PC-9 (cell line): ENCODE results near the gene CCDC69. TPM values are rescaled to one million over a fixed set of nuclear protein-coding genes. Genes with fewer than 3 reads are reported as not detected.

Source experiments
- BruUV-seq: library from RNA; stranded (reverse); fragments of 400-500 nt; replicated peaks from 2 replicates; lab custom pipeline; 2021; lab: Mats Ljungman, UMichigan
- CTCF ChIA-PET: fragments of 300-600 bp; sonication (Branson Sonifier 250); formaldehyde crosslinking; loops from one replicate; lab custom pipeline; 2022; ENCODE audit warnings: antibody characterized with exemption; lab: Charles Lee
- POLR2A ChIA-PET: fragments of 300-600 bp; sonication (Branson Sonifier 250); formaldehyde crosslinking; loops from one replicate; lab custom pipeline; 2022; ENCODE audit warnings: antibody characterized with exemption; ENCODE audit not compliant: unreplicated experiment; lab: Charles Lee
- DNase-seq, 2 experiments: peaks; one replicate each; pipeline versions ENCODE4 v3.0.0 to v3.0.0-alpha.2; 2015 to 2022; ENCODE audit warnings: mixed read lengths in 1 of 2
- H2AFZ ChIP-seq: fragments of 200-600 bp; sonication (generic); 2 replicates; pipeline ENCODE4 v1.8.1; 2017; ENCODE audit warnings: antibody characterized with exemption
- H3F3A ChIP-seq: fragments of 200-600 bp; sonication (generic); 2 replicates; pipeline ENCODE4 v1.8.1; 2017; ENCODE audit warnings: antibody characterized with exemption, mild to moderate bottlenecking, low read depth; ENCODE audit not compliant: insufficient read depth
- H3K27ac ChIP-seq: fragments of 200-600 bp; sonication (generic); 2 replicates; pipeline ENCODE4 v1.6.1; 2016; ENCODE audit warnings: mixed run types
- H3K27me3 ChIP-seq: fragments of 200-600 bp; sonication (generic); 2 replicates; pipeline ENCODE4 v1.6.1; 2016; ENCODE audit warnings: low read depth, mixed run types; ENCODE audit not compliant: insufficient read depth
- H3K36me3 ChIP-seq: fragments of 200-600 bp; sonication (generic); 2 replicates; pipeline ENCODE4 v1.6.1; 2016; ENCODE audit warnings: low read depth, mixed run types
- H3K4me1 ChIP-seq: fragments of 200-600 bp; sonication (generic); replicated peaks from 2 replicates; pipeline ENCODE4 v1.6.1; 2016; ENCODE audit warnings: mixed run types; ENCODE audit not compliant: insufficient read depth
- H3K4me2 ChIP-seq: fragments of 200-600 bp; sonication (generic); 2 replicates; pipeline ENCODE4 v1.6.1; 2017; ENCODE audit warnings: mixed run types
- H3K4me3 ChIP-seq: fragments of 200-600 bp; sonication (generic); 2 replicates; pipeline ENCODE4 v1.6.1; 2016; ENCODE audit warnings: mixed run types
- H3K79me2 ChIP-seq: fragments of 200-600 bp; sonication (generic); 2 replicates; pipeline ENCODE4 v1.6.1; 2017; ENCODE audit warnings: low read depth, mixed run types
- H3K9me2 ChIP-seq: fragments of 200-600 bp; sonication (generic); 2 replicates; pipeline ENCODE4 v1.8.1; 2017; ENCODE audit warnings: mild to moderate bottlenecking; ENCODE audit not compliant: insufficient read depth
- H3K9me3 ChIP-seq: fragments of 200-600 bp; sonication (generic); 2 replicates; pipeline ENCODE4 v1.8.1; 2016; ENCODE audit warnings: low read depth; ENCODE audit not compliant: insufficient read depth
- H4K20me1 ChIP-seq: fragments of 200-600 bp; sonication (generic); 2 replicates; pipeline ENCODE4 v1.8.1; 2017; ENCODE audit not compliant: insufficient read depth
- EZH2 ChIP-seq: fragments of 200-600 bp; sonication (generic); IDR thresholded peaks from 2 replicates; pipeline ENCODE4 v1.8.0; 2017; ENCODE audit warnings: antibody characterized with exemption, low read depth
- intact Hi-C: fragments of 100-400 bp; cut with micrococcal nuclease; formaldehyde crosslinking; loops from one replicate; pipeline ENCODE4 v1.10.0; 2022; ENCODE audit not compliant: unreplicated experiment
- total RNA-seq: library from RNA; stranded (reverse); gene quantifications from 2 replicates; pipeline ENCODE4 v1.2.3, GENCODE V29; 2021
- TF ChIP-seq, protein P1 (sequence below): fragments of 200-600 bp; sonication (generic); conservative IDR thresholded peaks from 2 replicates; pipeline ENCODE4 v1.6.1; 2017; ENCODE audit warnings: mixed run types, antibody characterized with exemption, mild to moderate bottlenecking, moderate library complexity

Gene CCDC69
- total RNA-seq, 1 experiment from 2014 or later: 0.50 TPM

DNA sequence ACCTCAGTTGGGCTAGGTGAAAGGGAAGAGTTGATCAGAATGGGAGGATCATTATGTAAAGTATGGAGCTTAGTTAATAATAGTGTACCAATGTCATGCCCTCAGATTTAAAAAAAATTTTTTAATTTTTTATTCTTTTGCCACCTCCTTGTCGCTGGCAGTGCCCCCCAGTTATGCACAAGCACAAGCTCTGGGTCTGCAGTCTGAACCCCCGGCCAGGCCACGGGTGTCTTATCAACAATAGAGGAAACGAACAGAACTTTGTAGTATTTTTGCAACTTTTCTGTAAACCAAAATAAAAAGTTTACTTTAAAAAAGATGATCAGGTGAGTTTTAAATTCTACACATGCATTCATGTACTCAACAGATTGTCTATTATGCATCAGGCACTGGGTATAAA, 27.7 kb upstream of the CCDC69 start:
- DNase-seq: no peak
- H3K27me3 ChIP-seq: no peaks in the 10 kb centered on the region
- TF ChIP-seq EZH2: no peak
- TF ChIP-seq, protein P1, sequence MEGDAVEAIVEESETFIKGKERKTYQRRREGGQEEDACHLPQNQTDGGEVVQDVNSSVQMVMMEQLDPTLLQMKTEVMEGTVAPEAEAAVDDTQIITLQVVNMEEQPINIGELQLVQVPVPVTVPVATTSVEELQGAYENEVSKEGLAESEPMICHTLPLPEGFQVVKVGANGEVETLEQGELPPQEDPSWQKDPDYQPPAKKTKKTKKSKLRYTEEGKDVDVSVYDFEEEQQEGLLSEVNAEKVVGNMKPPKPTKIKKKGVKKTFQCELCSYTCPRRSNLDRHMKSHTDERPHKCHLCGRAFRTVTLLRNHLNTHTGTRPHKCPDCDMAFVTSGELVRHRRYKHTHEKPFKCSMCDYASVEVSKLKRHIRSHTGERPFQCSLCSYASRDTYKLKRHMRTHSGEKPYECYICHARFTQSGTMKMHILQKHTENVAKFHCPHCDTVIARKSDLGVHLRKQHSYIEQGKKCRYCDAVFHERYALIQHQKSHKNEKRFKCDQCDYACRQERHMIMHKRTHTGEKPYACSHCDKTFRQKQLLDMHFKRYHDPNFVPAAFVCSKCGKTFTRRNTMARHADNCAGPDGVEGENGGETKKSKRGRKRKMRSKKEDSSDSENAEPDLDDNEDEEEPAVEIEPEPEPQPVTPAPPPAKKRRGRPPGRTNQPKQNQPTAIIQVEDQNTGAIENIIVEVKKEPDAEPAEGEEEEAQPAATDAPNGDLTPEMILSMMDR: no peak
- no peak overlapping the region for H3K4me2 ChIP-seq
- BruUV-seq: no TSS peak
- no peaks in the 10 kb centered on the region; the same call in 1 of the 2 replicates for H3K9me2 ChIP-seq
- no peak overlapping the region for H3K4me3 ChIP-seq
- no peaks in the 10 kb centered on the region for H3K36me3 ChIP-seq
- POLR2A ChIA-PET: no interaction called here
- peaks cover 9% of the 10 kb centered on the region; the same call in 1 of the 2 replicates for H3F3A ChIP-seq
- intact Hi-C loops: loop anchor here (5.0 kb wide), 1 partner anchor 521 kb away; the partner anchor contains the start of gene G3BP1
- no peak overlapping the region for H3K27ac ChIP-seq
- H2AFZ ChIP-seq: no peak overlapping the region
- CTCF ChIA-PET: interaction anchor here (0.7 kb wide), 1 partner anchor 10 kb away, joined by 3 read pairs; no protein-coding TSS in a partner anchor
- no peaks in the 10 kb centered on the region for H4K20me1 ChIP-seq
- H3K79me2 ChIP-seq: peaks cover 9% of the 10 kb centered on the region; the same call in 1 of the 2 replicates
- 0 out of 2 replicates have a peak, but pooled peaks cover 3% of the 10 kb centered on the region for H3K9me3 ChIP-seq
- peaks cover 12% of the 10 kb centered on the region; the same call in 1 of the 2 replicates for H3K4me1 ChIP-seq

DNA sequence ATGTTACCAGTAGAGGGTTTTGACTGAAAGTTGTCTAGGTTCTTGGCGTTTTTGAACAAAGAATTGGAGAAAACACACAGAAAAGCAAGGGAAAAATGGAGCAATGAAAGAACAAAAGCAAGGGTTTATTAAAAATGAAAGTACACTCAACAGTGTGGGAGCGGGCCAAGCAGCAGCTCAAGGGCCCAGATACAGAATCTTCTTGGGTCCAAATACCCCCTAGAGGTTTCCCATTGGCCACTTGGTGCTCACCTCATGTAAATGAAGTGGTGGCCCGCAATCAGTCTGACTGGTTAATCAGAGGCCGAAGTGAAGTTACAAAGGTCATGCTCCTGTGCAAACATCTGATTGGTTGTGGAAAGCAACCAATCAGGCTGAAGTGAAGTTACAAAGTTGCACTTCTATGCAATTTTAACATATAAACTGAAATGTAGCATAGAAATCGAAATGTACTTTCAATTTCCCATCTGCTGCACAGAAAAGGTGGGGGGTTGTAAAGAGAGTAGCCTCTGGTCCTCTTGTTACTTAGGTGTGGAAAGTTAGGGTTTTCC, 27.2 kb upstream of the CCDC69 start:
- H3K27ac ChIP-seq: no peak overlapping the region
- H2AFZ ChIP-seq: no peak overlapping the region
- intact Hi-C loops: loop anchor here (5.0 kb wide), 1 partner anchor 521 kb away; the partner anchor contains the start of gene G3BP1
- H3K9me2 ChIP-seq: no peaks in the 10 kb centered on the region; the same call in 1 of the 2 replicates
- peaks cover 7% of the 10 kb centered on the region; the same call in 1 of the 2 replicates for H3K79me2 ChIP-seq
- POLR2A ChIA-PET: no interaction called here
- BruUV-seq: no TSS peak
- no peak overlapping the region for H3K4me3 ChIP-seq
- H3F3A ChIP-seq: peaks cover 9% of the 10 kb centered on the region; the same call in 1 of the 2 replicates
- no peak overlapping the region for H3K4me2 ChIP-seq
- no peak for DNase-seq
- no peaks in the 10 kb centered on the region for H4K20me1 ChIP-seq
- no peak for TF ChIP-seq EZH2
- TF ChIP-seq, protein P1: no peak
- no peaks in the 10 kb centered on the region for H3K27me3 ChIP-seq
- no peaks in the 10 kb centered on the region for H3K36me3 ChIP-seq
- H3K9me3 ChIP-seq: no peaks in the 10 kb centered on the region
- H3K4me1 ChIP-seq: peaks cover 12% of the 10 kb centered on the region; the same call in 1 of the 2 replicates
- CTCF ChIA-PET: no interaction called here

DNA sequence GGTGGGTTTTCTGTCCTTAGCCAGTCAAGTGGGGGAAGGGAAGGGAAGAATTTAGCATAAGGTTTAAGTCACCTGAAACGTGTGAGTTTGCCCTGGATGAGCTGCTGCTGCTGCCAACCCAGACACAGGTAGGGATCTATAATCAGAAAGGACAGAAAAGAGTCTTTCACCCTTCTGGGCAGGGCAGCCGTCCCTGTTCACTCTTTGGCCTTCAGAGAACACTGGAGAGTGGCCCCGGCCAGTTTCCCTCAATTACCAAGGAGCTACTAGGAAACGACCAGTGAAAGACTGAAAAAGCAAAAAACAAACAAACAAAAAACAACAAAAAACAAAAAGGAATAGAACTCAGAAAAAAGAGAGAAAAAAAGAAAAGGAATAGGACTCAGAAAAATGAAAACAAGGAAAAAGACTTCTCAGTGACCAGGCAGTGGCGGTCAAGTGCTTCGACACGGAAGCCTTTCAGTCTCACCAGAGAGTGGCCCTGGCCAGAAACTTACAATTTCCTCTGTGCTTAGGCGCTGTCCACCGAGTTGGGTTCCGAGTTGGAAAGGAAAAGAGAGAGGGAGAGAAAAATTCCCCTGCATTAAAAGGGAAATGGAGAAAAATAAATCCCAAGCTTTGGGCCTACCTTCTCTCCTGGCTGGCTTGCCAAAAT, 26.6 kb upstream of the CCDC69 start:
- TF ChIP-seq, protein P1: no peak
- no peak for TF ChIP-seq EZH2
- Histone ChIP-seq H3K9me3 (no peaks in the 10 kb centered on the region), H3K4me3 (no peak overlapping the region), H4K20me1 (no peaks in the 10 kb centered on the region), H2AFZ (no peak overlapping the region), H3F3A (peaks cover 9% of the 10 kb centered on the region; the same call in 1 of the 2 replicates), H3K36me3 (no peaks in the 10 kb centered on the region), H3K4me2 (no peak overlapping the region), H3K27me3 (no peaks in the 10 kb centered on the region), H3K4me1 (peaks cover 12% of the 10 kb centered on the region; the same call in 1 of the 2 replicates), H3K27ac (no peak overlapping the region), H3K79me2 (peaks cover 1% of the 10 kb centered on the region; the same call in 1 of the 2 replicates), H3K9me2 (no peaks in the 10 kb centered on the region; the same call in 1 of the 2 replicates)
- intact Hi-C loops: loop anchor here (5.0 kb wide), 1 partner anchor 522 kb away; the partner anchor contains the start of gene G3BP1
- POLR2A ChIA-PET: no interaction called here
- DNase-seq: no peak
- no TSS peak for BruUV-seq
- CTCF ChIA-PET: no interaction called here
